Adrenal gland (tissue), 5 donors: Measurements from ENCODE around the gene CADM1.

Source experiments
- POLR2A ChIP-seq, 2 donors: fragments of 450-650 bp; IDR thresholded peaks; one replicate each; pipeline ENCODE4 v1.6.1; 2017; ENCODE audit warnings: antibody characterized with exemption in 2 of 2, mild to moderate bottlenecking in 2 of 2, moderate library complexity in 1 of 2
- TF ChIP-seq, protein P1 (sequence below), 6 experiments: fragments of 450-650 bp in 4 of 6; fragments of 200-600 bp in 2 of 6; sonication (generic) in 1 of 6; IDR thresholded peaks; 1 replicate in 5 of 6; 2 replicates in 1 of 6; pipeline versions ENCODE4 v1.5.1 to v1.8.0; 2016 to 2021; ENCODE audit warnings: antibody characterized with exemption in 6 of 6, mild to moderate bottlenecking in 2 of 6, moderate library complexity in 1 of 6
- donor health status: DM: no; HTN: no; CAD: no.

- TF ChIP-seq, protein P1, sequence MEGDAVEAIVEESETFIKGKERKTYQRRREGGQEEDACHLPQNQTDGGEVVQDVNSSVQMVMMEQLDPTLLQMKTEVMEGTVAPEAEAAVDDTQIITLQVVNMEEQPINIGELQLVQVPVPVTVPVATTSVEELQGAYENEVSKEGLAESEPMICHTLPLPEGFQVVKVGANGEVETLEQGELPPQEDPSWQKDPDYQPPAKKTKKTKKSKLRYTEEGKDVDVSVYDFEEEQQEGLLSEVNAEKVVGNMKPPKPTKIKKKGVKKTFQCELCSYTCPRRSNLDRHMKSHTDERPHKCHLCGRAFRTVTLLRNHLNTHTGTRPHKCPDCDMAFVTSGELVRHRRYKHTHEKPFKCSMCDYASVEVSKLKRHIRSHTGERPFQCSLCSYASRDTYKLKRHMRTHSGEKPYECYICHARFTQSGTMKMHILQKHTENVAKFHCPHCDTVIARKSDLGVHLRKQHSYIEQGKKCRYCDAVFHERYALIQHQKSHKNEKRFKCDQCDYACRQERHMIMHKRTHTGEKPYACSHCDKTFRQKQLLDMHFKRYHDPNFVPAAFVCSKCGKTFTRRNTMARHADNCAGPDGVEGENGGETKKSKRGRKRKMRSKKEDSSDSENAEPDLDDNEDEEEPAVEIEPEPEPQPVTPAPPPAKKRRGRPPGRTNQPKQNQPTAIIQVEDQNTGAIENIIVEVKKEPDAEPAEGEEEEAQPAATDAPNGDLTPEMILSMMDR (IDR thresholded peaks at IDR 0.05), result no peak
- TF ChIP-seq POLR2A (IDR thresholded peaks at IDR 0.05), result no peak
Measured at GRCh38 chr11:115247361-115247760, 256.9 kb downstream of the CADM1 start.
